Osteoblast (primary cell): ENCODE data around the gene PLCB2. TPM values are rescaled to one million over a fixed set of nuclear protein-coding genes. Genes with fewer than 3 reads are reported as not detected.
A peak's percentile ranks its signal among the peaks of the same experiment; 100 is the strongest.

Experiments used
- DNase-seq: peaks from one replicate; pipeline ENCODE4 v3.0.0; 2011; ENCODE audit warnings: low spot score, mixed read lengths; ENCODE audit not compliant: insufficient read length; ENCODE audit errors: missing footprints
- H2AFZ ChIP-seq: 2 replicates; pipeline ENCODE4 v1.6.0; 2011; ENCODE audit warnings: mild to moderate bottlenecking, low read length
- H3K27ac ChIP-seq: 2 replicates; pipeline ENCODE4 v1.5.1; 2011; ENCODE audit warnings: mild to moderate bottlenecking, low read depth, low read length, moderate library complexity
- H3K27me3 ChIP-seq: 2 replicates; pipeline ENCODE4 v1.6.0; 2012; ENCODE audit warnings: mild to moderate bottlenecking, control low read depth, inconsistent platforms, low read length, moderate library complexity; ENCODE audit not compliant: insufficient read depth
- H3K36me3 ChIP-seq: 2 replicates; pipeline ENCODE4 v1.5.1; 2011; ENCODE audit warnings: mild to moderate bottlenecking, low read length, control low read depth, moderate library complexity; ENCODE audit not compliant: insufficient read depth
- H3K4me1 ChIP-seq: 2 replicates; pipeline ENCODE4 v1.5.1; 2011; ENCODE audit warnings: mild to moderate bottlenecking, low read length, control low read depth, moderate library complexity; ENCODE audit not compliant: insufficient read depth
- H3K4me2 ChIP-seq: 2 replicates; pipeline ENCODE4 v1.6.0; 2011; ENCODE audit warnings: mild to moderate bottlenecking, low read length; ENCODE audit not compliant: insufficient read depth
- H3K4me3 ChIP-seq: fragments of 200-600 bp; sonication (generic); 3 replicates; pipeline ENCODE4 v1.5.1; 2012; ENCODE audit warnings: mild to moderate bottlenecking, low read length, inconsistent platforms; ENCODE audit not compliant: insufficient read depth
- H3K79me2 ChIP-seq: 2 replicates; pipeline ENCODE4 v1.6.0; 2012; ENCODE audit warnings: mild to moderate bottlenecking, low read length, control low read depth, inconsistent platforms; ENCODE audit not compliant: insufficient read depth
- H3K9me3 ChIP-seq: 2 replicates; pipeline ENCODE4 v1.5.1; 2011; ENCODE audit warnings: low read depth, low read length, control low read depth
- H4K20me1 ChIP-seq: 2 replicates; pipeline ENCODE4 v1.6.0; 2012; ENCODE audit warnings: mild to moderate bottlenecking, low read length, control low read depth; ENCODE audit not compliant: insufficient read depth
- CTCF ChIP-seq: IDR thresholded peaks from 2 replicates; pipeline ENCODE4 v1.5.1; 2011; ENCODE audit warnings: mild to moderate bottlenecking, low read depth, low read length, moderate library complexity; ENCODE audit errors: extremely low read depth
- total RNA-seq: library from RNA; depleted of rRNA; stranded (reverse); fragments of >200 nt; gene quantifications from 2 replicates; pipeline ENCODE4 v1.2.3, GENCODE V29; 2012

Gene PLCB2
- total RNA-seq, 1 donor: under 0.01 TPM

GRCh38 chr15:40340038-40340739, 32.5 kb upstream of the PLCB2 start:
- H3K4me1 ChIP-seq: peaks cover 77% of the 10 kb centered on the region
- H4K20me1 ChIP-seq: no peaks in the 10 kb centered on the region
- H3K27me3 ChIP-seq: no peaks in the 10 kb centered on the region
- H3K9me3 ChIP-seq: no peaks in the 10 kb centered on the region
- H3K4me3 ChIP-seq: peak overlapping the region; percentile 63
- H3K27ac ChIP-seq: peak overlapping the region; percentile 99
- no peak for TF ChIP-seq CTCF
- peak overlapping the region; percentile 77 for H3K4me2 ChIP-seq
- H3K36me3 ChIP-seq: peaks cover 10% of the 10 kb centered on the region
- peak overlapping the region; percentile 37 for H2AFZ ChIP-seq
- H3K79me2 ChIP-seq: peaks cover 25% of the 10 kb centered on the region
- peak; percentile 96 for DNase-seq

- Histone ChIP-seq H3K4me3 (peak overlapping the region; percentile 63), H2AFZ (no peak overlapping the region), H3K36me3 (peaks cover 14% of the 10 kb centered on the region), H3K27me3 (no peaks in the 10 kb centered on the region), H3K79me2 (peaks cover 25% of the 10 kb centered on the region), H3K27ac (peak overlapping the region; percentile 99), H3K4me1 (peaks cover 77% of the 10 kb centered on the region), H3K9me3 (no peaks in the 10 kb centered on the region), H3K4me2 (peak overlapping the region; percentile 77), H4K20me1 (no peaks in the 10 kb centered on the region)
- peak; percentile 34 for TF ChIP-seq CTCF
- DNase-seq: peak; percentile 72
Observed at GRCh38 chr15:40339621-40339945, 31.8 kb upstream of the PLCB2 start.

- Histone ChIP-seq H3K27ac (peak overlapping the region; percentile 99), H3K4me3 (peak overlapping the region; percentile 63), H3K36me3 (peaks cover 14% of the 10 kb centered on the region), H3K27me3 (no peaks in the 10 kb centered on the region), H4K20me1 (no peaks in the 10 kb centered on the region), H3K9me3 (no peaks in the 10 kb centered on the region), H3K4me2 (peak overlapping the region; percentile 77), H2AFZ (no peak overlapping the region), H3K79me2 (peaks cover 25% of the 10 kb centered on the region), H3K4me1 (peaks cover 78% of the 10 kb centered on the region)
- TF ChIP-seq CTCF: no peak
- DNase-seq: peak; percentile 97
Observed at GRCh38 chr15:40338921-40339620, 31.3 kb upstream of the PLCB2 start.

- Histone ChIP-seq H3K79me2 (peaks cover 25% of the 10 kb centered on the region), H3K4me3 (peak overlapping the region; percentile 63), H4K20me1 (no peaks in the 10 kb centered on the region), H3K4me1 (peaks cover 77% of the 10 kb centered on the region), H3K27me3 (no peaks in the 10 kb centered on the region), H2AFZ (no peak overlapping the region), H3K36me3 (peaks cover 14% of the 10 kb centered on the region), H3K9me3 (no peaks in the 10 kb centered on the region), H3K27ac (peak overlapping the region; percentile 99), H3K4me2 (peak overlapping the region; percentile 77)
- peak; percentile 66 for TF ChIP-seq CTCF
- DNase-seq: peak; percentile 88
Observed at GRCh38 chr15:40338041-40338657, 30.4 kb upstream of the PLCB2 start.
